HG02943 (cell line): ENCODE results near the gene MORN1.

Experiments used
- ATAC-seq: cut with Tn5 transposase; IDR thresholded peaks from one replicate; pipeline ENCODE4 v1.9.1; 2021; ENCODE audit warnings: mild to moderate bottlenecking, low read depth, moderate library complexity; ENCODE audit not compliant: unreplicated experiment

The MORN1 gene

GRCh38 chr1:2375923-2376260 lies 15.5 kb downstream of the MORN1 start:
- ATAC-seq: no peak

GRCh38 chr1:2375246-2375922 lies 16.0 kb downstream of the MORN1 start:
- no peak for ATAC-seq

GRCh38 chr1:2374252-2375155 lies 16.9 kb downstream of the MORN1 start:
- no peak for ATAC-seq

- ATAC-seq: no peak
Measured at GRCh38 chr1:2373551-2374251, 17.7 kb downstream of the MORN1 start.

- ATAC-seq: no peak
Measured at GRCh38 chr1:2372551-2373490, 18.5 kb downstream of the MORN1 start.

- no peak for ATAC-seq
Measured at GRCh38 chr1:2368053-2368744, 23.2 kb downstream of the MORN1 start.

- ATAC-seq: no peak
Measured at GRCh38 chr1:2363847-2364513, 27.4 kb downstream of the MORN1 start.

- ATAC-seq: no peak
Measured at GRCh38 chr1:2360588-2361364, 30.6 kb downstream of the MORN1 start.

- ATAC-seq: no peak
Measured at GRCh38 chr1:2358651-2359640, 32.4 kb downstream of the MORN1 start.

GRCh38 chr1:2358072-2358471 lies 33.3 kb downstream of the MORN1 start:
- no peak for ATAC-seq

- no peak for ATAC-seq
Measured at GRCh38 chr1:2356911-2357845, 34.2 kb downstream of the MORN1 start.

GRCh38 chr1:2356401-2356800 lies 35.0 kb downstream of the MORN1 start:
- ATAC-seq: no peak

GRCh38 chr1:2355373-2356261 lies 35.7 kb downstream of the MORN1 start:
- no peak for ATAC-seq

GRCh38 chr1:2354511-2355372 lies 36.6 kb downstream of the MORN1 start:
- ATAC-seq: no peak
